UCSD-AML1 (cell line): Measurements from ENCODE around the gene RYK.
"Not testable (repeated sequence)": the region's sequence is repeated elsewhere in the genome, so short reads cannot be mapped to it uniquely, and the experiment has no call there.

ENCODE experiments used
- DNase-seq: peaks from one replicate; lab custom pipeline; 2025; ENCODE audit not compliant: unreplicated experiment; lab: John Stamatoyannopoulos, UW

The RYK gene

DNA sequence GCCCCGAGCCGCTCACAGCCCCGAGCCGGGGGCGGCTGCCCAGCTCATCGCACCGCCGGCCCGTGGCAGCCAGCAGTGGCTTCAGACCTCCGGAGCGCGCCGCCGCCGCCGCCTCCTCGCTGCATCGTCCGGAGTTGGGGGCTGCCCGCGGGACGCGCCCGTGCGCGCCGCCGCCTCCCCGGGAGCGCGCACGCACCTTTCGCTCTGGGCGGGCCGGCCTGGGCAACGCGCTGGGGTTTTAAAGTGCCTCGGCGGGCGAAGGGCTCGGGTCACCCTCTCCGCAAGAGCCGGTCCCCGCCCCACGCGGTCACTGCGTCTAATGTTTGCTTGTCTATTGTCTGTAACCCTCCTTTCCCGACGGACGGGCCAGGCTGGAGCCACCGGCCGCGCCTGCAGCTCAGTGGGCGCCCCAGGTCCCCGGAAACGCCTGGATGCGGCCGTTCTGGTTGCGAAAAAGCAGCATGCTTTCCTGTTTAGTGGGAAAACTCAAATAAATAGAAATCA lies at the start of gene RYK:
Gene RYK (minus strand): TSS at position 143 of the 504 bp plus-strand sequence. CDS start 205 bp downstream, outside the sequence.
- DNase-seq, result peak; percentile 85

DNA sequence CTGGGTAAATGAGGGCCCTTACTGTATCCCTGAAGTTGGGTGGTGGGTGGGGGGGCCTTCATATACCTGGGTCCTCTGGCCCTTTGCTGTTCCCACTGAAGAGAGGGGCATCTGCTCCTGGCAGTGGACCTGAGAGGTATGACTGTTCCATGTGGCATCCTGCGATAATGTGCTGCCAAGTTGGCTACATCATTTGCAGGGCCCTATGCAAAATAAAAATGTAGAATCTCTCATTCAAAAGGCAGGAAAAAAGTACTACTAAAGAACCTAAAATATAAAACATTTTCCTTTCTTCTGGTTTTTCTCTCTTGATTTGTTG lies 49.2 kb upstream of the RYK start:
- DNase-seq, result no peak

DNA sequence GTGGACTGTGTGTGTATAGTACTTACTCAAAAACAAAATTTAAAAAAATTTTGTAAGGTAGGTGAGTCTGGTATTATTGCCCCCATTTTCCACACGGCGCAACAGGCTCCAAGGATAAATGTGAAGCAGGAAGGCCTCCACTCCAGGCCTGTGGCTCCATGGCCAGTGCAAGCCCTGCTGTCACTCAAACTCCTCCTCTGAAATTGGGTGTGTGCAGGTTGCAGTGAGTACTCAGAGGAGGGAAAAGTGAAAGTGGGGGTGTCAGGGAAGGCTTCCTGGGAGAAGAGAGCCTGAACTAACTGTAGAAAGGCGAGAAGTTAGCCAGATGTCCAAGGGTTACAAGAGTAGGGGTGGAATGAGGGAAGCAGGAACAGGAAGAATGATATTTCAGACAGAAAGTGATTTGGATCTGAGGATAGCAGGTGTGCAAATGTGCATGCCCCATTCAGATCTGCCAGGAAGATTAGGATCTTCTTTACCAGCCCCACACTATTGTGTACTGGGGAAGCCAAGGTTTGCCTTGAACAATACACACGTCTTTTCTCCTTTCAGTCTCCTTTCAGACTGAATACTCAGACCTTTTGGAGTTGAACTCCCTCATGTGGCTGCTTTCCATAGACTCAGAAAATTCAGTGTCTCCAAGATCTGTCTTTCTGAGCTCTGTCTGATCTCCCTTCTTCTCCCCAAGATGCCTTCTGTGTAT lies 48.7 kb upstream of the RYK start:
- no peak for DNase-seq

DNA sequence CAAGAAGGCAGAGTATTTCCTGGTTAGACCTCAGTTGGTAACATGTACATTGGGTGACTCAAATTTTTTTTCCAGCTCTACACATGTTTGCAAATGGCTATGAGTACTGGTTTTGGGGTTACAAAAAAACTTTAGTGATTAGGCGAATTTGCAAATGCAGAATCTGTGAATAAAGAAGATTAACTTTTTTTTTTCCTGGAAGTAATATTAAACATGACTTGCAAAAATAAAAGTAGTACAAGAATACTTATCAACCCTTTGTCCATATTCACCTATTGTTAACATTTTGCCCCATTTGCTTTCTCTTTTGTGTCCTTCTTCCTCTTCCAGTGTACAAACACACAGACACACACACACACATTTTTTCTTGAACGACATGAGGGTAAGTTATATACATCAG lies 47.6 kb upstream of the RYK start:
- no peak for DNase-seq

DNA sequence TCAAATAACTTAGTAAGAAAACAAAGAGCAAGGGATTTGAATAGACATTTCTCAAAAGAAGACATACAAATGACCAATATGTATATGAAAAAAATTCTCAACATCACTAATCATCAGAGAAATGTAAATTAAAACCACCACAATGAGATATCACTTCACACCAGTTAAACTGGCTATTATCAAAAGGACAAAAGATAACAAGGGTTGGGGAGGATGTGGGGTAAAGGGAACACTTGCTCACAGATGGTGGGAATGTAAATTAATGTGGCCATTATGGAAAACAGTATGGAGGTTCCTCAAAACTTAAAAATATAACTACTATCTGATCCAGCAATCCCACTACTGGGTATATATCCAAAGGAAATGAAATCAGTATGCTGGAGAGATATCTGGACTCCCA lies 46.0 kb upstream of the RYK start:
- DNase-seq, result no peak

DNA sequence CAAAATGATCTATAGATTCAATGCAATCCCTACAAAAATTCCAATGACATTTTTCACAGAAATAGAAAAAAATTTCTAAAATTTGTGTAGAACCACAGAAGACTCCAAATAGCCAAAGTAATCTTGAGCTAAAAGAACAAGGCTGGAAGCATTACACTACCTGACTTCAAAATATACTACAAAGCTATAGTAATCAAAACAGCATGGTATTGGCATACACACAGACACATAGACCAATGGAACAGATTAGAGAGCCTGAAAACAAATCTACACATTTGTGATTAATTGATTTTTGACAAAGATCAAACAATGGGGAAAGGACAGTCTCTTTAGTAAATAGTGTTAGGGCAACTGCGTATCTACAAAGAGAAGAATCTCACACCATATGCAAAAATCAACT lies 45.3 kb upstream of the RYK start:
- DNase-seq, result no peak

DNA sequence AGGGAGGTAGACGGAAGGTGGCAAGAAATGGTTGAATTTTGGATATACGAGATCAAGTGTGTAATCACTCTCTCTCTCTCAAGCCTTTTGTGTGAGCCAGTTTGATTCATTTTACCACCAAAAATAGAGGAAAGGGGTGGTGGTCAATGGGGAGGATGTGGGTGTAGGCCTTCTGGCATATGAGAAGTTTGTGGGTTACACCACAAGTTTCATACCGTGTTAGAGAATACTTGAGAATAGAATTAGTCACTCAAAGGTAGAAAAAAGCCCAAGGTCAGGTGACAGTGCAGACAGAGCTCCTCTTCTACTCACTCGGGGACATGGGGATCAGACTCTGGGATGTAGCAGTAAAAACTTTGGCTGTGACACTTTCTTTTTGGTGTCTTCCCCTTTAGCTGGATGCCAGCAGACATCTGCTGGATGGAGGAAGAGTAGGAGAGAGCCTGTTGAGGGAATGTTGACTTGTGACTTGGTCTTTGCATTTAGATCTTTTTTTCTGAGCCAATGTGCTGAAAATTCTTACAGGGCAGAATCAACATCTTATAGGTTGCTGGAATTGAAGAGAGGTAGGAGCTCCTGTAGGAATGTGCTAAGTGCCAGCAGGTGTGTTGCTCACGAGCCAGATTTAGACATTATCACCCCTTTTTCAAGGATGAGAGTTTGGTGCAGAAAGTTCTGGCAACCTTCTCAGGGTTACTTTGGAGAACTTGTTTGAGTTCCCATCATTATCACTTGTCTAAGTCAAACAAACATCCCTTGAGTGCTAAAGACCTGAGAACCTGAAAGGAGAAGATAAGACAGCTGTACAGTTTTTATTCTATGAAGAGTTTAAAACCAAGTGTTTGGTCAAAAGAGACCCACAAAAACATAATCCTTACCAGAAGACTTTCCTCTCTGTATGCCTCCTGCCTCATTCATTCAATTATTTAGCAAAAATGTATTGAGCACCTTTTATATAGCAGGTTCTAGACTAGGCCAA lies 43.9 kb upstream of the RYK start:
- DNase-seq, result no peak

DNA sequence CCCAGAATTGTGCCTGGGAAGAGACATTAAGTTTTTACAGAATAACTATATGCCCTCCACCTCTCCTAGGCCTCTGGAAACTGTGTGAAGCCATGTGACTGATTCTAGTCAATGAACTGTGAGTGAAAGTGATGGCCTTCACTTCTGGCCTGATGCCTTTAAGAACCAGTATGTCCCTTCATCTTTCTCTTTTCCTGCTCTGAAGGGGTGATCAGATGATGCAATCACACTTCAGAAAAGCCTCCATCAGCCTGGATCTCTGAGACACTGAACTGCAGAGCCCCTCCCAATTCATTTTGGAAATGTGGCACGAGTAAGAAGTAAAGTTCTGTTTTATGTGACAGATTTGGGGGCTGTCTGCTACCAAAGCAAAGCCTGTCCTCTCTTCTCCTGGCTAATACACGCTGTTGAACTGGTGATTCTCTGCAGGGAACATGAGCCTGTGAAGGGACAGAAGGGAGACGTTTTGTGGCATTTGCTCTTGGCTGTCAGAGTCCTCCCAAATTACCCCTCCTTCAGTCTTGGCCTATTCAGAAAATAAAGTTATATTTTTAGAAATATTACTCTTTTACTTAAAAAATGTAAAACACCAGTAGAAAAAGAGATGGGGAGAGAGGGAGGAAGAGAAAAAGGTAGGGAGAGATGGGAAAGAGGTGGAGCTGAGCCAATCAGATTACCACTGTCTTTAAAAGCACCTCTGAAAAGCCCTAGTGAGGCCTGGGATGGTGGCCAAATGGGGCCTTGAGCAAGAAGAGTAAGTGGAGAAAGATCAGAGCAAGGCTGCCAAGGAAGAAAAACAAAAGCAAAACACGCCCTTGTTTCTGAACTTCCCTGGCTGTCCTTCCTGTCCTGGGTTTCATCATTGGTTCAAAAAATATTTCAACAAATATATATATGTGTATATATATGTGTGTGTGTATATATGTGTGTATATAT lies 40.9 kb upstream of the RYK start:
- DNase-seq, result no peak

DNA sequence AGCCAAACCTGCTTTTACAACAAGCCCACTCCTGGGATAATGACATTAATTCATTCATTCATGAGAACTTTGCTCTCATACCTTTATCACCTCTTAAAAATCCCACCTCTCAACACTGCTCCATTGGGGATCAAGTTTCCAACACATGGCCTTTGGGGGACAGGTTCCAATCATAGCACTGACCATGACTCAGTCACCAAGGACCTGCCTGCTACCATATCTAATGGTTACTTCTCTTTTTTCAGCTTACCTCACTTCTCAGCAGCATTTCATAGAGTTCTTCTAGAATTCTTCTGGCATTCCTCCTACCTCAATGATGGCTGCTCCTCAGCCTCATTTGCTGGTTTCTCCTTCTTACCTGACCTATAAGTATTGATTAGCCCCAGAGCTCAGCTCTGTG lies 36.9 kb upstream of the RYK start:
- no peak for DNase-seq

DNA sequence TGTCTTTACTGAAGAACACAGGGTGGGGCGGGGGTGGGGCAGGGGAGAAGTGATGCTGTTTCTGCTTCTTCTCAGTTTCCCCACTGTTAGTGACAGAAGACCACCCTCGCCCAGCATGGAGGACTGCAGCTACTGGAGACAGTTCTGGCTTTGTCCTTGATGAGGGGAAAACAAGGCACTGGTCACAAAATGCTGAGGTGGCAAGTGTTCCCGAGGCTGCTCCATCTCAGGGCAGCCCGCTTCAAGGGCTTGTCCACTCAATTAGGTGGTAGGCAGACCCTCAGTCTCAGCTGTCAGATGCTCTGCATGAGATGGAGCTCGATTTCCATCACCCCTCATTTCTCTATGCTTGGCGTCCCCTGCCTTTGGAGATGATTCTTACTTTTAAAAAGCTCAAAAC lies 33.8 kb upstream of the RYK start:
- no peak for DNase-seq

DNA sequence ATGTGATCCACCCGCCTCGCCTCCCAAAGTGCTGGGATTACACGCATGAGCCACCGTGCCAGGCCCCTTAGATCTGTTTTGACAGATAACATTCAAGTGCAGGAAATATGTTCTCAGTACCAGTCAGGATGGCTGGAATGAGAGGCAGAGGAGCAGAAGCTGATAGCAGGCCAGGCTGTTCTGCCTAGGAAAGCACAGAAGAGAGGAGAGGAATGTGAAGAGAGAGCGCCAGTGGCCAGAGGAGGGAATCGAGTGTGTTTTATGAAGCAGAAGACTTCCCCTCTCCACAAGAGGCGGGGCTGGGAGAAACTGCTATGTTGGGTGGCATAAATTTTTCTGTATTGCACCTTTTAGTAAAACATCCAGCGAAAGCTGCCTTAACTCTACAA lies 32.0 kb upstream of the RYK start:
- DNase-seq, result no peak

DNA sequence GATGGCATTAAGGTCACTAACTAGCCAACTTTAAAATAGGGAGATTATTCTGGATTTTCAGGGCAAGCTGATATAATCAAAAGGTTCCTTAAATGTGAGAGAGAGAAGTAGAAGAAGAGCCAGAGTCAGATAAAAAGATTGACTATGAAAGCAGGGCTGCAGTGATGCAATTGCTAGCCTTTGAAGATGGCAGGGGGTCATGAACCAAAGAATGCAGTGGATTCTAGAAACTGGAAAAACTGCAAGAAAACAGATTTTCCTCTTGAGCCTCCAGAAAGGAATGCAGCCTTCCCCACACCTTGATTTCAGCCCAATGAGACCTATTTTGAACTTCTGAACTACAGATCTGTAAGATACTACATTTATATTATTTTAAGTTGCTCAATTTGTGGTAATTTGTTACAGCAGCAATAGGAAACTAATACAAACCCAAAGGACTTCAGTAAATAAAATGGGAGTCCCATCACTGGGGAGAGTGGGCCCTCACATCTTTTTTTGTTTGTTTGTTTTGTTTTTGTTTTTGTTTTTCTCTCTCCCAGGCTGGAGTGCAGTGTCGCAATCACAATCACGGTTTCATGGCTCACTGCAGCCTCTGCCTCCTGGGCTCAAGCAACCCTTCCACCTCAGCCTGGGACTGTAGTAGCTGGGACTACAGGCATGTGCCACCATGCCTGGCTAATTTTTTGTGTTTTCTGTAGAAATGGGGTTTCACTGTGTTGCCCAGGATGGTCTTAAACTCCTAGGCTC lies 31.4 kb upstream of the RYK start:
- DNase-seq, result no peak

DNA sequence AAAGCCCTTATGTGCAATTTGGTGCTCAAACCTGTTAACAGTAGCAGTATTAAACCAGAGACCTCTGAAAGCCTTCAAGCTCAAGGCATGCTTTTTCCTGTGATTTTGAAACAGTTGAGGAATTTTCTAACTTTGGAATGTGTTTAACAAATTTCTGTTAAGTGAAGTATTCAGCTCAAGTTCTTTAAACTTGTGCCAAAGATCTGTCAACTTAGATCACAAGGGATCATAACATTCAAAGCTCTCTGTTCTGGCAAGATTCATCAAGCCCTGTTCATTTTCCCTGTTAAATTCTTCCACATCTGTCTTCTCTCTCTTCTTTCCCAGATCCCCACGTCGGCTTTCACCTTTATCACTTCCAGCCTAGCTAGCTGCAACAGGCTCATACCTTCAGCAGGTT lies 28.8 kb upstream of the RYK start:
- no peak for DNase-seq

DNA sequence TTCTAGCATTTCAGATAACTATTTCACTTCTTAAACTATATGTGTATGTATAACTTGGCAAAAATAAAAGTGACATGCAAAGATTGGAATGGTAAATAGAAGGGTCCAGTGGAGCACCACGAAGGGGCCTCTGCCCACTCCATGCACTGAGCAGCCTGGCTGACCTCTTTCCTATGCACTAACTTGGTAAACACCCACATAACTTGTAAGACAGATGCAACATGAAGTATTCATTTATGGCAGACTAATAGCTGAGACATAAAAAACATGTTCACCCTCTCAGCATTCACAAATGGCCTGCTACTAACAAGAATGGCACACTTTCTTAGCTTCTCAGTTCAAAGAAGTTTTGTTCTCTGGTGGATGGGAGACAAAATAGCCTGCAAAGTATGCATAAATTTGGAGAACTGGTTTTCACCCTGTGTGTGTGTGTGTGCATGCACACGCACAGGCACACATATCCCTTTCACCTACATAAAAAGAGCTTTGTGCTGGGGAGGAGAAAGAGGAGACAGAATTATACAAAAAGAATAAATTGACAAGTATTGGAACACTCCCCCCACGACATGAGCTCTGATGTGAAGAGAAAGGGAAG lies 26.5 kb upstream of the RYK start:
- DNase-seq, result no peak

DNA sequence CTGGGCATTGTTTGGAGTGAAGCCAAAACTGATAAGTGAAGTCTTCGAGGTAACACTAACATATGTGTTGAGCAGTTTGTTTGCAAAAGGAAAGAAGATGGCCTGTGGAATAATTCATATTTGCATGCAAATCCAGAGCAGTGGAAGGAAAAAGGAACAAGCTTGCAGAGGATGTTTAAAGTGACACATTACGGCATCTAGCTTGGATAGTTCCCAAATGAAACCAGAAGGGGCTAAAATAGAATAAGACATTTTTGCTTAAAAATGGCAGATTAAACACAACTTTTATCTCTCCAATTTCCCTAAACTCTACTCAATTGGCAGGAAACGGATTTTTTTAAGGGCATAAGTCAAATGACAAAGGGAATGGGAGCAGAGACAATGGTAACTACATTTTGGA lies 25.4 kb upstream of the RYK start:
- no peak for DNase-seq

DNA sequence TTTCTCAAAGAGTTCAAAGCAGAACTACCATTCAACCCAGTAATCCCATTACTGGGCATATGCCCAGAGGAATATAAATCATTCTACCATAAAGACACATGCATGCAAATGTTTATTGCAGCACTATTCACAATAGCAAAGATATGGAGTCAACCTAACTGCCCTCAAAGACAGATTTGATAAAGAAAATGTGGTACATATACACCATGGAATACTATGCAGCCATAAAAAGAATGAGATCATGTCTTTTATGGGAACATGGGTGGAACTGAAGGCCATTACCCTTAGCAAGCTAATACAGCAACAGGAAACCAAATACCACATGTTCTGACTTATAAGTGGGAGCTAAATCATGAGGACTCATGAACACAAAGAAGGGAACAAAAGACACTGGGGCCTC lies 24.5 kb upstream of the RYK start:
- not testable (repeated sequence) for DNase-seq

DNA sequence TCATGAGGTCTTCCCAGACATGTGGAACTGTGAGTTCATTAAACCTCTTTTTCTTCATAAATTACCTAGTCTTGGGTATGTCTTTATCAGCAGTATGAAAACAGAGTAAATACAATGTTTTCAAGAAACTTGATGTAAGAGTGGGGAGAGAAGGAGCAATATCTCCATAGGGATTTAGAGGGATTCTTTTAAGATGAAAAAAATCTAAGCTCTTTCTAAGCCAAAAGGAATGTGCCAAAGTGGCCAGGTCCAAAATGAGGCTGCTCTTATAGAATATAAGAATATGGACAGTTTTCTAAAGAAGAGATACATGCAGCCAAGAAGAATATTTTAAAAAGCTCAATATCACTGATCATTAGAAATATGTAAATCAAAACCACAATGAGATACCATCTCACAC lies 23.9 kb upstream of the RYK start:
- DNase-seq, result no peak

DNA sequence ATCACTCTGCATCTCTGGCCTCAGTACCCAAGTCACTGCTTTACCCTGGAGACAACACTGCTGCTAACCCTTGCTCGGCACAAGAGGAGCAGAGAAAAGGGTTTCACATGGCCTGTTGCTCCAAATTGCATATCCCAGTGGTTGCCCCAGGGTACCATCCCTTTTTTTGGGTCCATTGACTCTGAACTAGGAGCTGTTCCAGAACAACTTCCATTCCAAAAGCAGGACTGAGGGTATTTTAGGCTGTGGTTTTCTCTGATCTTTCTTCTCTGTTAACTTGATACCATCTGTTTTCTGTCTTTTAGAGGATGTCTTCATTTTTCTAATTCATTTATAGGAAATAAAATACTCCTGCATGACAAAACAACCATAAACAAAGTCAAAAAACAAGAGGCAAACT lies 17.3 kb upstream of the RYK start:
- no peak for DNase-seq

DNA sequence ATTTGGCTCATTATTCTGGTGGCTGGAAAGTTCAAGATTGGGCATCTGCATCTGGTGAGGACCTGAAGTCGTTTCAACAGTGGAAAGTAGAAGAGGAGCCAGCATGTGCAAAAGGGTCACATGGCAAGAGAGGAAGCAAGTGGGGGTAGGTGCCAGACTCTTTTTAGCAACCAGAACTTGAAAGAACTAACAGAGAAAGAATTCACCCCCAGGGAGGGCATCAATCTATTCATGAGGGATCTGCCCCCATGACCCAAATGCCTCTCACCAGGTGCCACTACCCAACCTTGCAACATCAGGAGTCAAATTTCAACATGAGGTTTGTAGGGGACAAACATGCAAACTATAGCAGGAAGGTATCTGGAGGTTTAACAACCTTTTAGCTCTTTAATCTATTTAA lies 10.3 kb upstream of the RYK start:
- no peak for DNase-seq

DNA sequence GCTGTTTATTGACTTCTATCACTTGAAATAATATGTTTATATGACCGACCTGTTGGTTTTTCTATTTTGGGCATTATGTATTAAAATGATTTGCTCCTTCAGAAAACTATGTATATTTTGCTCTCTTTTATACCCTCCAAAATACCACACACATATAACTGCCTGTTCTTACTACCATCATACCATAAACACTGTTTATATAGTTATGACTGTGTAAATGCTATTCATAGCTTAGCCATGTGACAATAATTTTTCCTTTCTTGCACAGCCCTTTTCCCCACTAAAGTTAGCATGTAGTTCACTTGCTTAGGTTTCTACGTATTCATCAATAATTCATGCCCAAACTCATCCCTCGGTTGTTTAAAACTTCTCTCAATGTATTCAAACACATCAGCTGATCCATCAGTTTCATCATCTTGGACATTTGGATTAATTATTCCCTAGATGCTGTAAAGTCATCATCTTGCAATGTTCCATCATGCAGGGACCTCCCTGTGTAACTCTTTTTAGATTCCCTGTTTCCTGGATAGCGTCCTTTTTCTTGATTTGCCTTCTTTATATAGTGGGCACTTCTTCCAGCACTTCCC lies 8.2 kb upstream of the RYK start:
- no peak for DNase-seq
